ENCODE measurements around the gene CDAN1.
A peak's percentile ranks its signal among the peaks of the same experiment; 100 is the strongest.

The CDAN1 gene

DNA sequence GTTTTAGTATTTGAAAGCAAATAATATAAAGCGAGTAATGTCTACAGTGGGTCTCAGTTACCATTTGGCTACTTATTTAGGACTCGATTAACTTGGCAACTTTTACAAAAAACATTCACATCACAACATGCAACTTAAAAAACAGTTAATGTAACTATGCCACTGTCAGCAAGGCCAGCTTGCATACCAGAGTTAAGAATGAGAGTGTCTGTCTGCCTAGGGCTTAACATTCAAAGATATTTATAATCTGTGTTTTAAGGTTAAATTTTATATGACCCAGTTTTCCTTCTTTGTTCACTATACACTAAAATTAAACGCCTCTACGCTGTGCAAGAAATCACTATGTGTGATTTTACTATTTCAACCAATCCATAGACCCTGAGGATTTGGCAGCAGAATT lies 5.2 kb upstream of the CDAN1 start:
- H3K27ac Mint-ChIP-seq, result no peak overlapping the region
- H3K4me3 Mint-ChIP-seq, result no peak overlapping the region
- DNase-seq (no peak), ATAC-seq (no peak)
- H3K36me3 Mint-ChIP-seq (ENCODE audit: low read depth), result peaks cover 4% of the 10 kb centered on the region
- no peaks in the 10 kb centered on the region for H3K9me3 Mint-ChIP-seq
- no peaks in the 10 kb centered on the region for H3K27me3 Mint-ChIP-seq
- peaks cover 7% of the 10 kb centered on the region for H3K4me1 Mint-ChIP-seq

DNA sequence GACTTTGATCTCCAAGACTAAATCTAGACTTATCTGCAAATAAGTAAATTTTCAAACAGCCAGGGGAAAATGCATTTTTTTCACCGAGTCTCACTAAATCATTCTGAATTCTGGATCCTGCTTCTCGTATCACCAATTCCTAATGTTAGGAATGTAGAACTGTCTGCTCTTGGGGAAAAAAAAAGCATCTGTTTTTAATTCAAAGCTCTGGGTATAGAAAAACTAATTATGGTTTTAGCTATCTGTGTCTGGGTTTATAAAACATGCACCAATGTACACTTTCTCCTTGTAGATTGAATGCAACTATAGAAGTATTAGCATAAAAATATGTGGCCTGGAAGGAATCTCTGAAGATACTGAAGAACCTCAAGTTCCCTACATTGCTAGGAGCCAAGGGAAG lies 4.8 kb upstream of the CDAN1 start:
- ATAC-seq (no peak), DNase-seq (no peak)
- no peak overlapping the region for H3K4me3 Mint-ChIP-seq
- H3K27me3 Mint-ChIP-seq, result no peaks in the 10 kb centered on the region
- no peak overlapping the region for H3K27ac Mint-ChIP-seq
- peaks cover 7% of the 10 kb centered on the region for H3K4me1 Mint-ChIP-seq
- H3K9me3 Mint-ChIP-seq, result no peaks in the 10 kb centered on the region
- peaks cover 4% of the 10 kb centered on the region for H3K36me3 Mint-ChIP-seq (ENCODE audit: low read depth)

DNA sequence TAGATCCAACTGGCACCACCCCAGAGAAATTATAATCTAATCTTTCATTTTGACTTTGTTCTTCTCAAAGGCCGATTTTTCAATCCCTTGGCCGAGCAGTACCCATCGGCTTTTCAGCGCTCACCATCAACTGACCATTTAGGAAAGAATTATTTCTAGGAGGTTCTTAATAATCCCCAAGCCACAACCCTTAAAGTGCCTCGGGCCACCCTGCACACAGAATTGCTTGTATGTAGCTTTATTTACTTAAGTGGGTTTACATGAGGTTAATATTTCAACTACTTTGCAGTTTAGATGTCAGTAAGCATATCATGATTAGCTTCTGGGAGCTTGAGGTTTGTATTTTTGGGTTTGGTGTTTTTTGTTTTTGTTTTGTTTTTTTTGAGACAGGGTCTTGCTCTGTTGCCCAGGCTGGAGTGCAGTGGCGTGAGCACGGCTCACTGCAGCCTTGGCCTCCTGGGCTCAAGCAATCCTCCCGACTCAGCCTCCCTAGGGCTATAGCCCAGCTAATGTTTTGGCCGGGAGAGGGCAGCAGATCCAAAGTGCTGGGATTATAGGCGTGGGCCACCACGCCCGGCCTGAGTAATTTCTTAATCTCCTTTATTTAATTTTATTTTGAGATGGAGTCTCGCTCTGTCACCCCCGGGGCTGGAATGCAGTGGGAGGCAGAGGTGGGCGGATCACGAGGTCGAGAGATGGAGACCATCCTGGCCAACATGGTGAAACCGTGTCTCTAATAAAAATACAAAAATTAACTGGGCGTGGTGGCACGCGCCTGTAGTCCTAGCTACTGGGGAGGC lies 801 bp upstream of the CDAN1 start:
- H3K4me1 Mint-ChIP-seq, result peaks cover 15% of the 10 kb centered on the region
- H3K27ac Mint-ChIP-seq, result peak overlapping the region; percentile 78
- H3K4me3 Mint-ChIP-seq, result peak overlapping the region; percentile 78
- DNase-seq (no peak), ATAC-seq (no peak)
- H3K36me3 Mint-ChIP-seq (ENCODE audit: low read depth), result peaks cover 14% of the 10 kb centered on the region
- H3K9me3 Mint-ChIP-seq, result no peaks in the 10 kb centered on the region
- no peaks in the 10 kb centered on the region for H3K27me3 Mint-ChIP-seq

DNA sequence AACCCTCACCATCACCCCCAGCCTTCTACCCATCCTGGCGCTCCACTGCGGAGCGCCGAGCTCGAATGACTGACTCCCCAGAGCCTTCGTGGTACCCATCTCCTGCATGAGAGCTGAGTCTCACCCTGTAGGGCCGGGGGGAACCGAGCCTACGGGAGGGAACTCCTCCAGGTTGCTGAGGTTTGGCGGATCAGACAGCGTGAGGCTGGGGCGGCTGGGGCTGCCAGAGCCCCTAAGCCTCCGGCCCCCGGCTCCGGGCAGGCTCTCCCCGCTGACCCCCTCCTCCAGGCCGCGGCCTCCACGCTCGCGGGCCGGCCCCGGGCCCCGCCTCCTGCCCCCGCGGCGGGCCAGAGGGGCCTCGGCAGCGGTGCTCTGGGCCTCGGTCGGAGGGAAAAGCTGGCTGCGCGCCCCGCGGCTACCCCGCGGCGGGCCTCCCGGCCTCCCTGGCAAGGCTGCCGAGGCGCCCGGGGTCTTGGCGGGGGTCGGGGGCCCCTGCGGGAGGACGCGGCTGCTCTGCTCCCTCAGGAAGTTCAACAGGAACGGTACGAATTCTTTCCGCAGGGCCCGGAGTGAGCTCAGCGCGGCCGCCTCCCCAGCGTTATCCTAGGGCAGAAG lies 643 bp downstream of the CDAN1 start:
- Mint-ChIP-seq H3K4me1 (peaks cover 15% of the 10 kb centered on the region), H3K27me3 (no peaks in the 10 kb centered on the region), H3K36me3 (ENCODE audit: low read depth) (peaks cover 17% of the 10 kb centered on the region), H3K9me3 (no peaks in the 10 kb centered on the region), H3K27ac (no peak overlapping the region), H3K4me3 (peak overlapping the region; percentile 78)
- DNase-seq, result peak; percentile 20
- ATAC-seq, result peak; percentile 18

DNA sequence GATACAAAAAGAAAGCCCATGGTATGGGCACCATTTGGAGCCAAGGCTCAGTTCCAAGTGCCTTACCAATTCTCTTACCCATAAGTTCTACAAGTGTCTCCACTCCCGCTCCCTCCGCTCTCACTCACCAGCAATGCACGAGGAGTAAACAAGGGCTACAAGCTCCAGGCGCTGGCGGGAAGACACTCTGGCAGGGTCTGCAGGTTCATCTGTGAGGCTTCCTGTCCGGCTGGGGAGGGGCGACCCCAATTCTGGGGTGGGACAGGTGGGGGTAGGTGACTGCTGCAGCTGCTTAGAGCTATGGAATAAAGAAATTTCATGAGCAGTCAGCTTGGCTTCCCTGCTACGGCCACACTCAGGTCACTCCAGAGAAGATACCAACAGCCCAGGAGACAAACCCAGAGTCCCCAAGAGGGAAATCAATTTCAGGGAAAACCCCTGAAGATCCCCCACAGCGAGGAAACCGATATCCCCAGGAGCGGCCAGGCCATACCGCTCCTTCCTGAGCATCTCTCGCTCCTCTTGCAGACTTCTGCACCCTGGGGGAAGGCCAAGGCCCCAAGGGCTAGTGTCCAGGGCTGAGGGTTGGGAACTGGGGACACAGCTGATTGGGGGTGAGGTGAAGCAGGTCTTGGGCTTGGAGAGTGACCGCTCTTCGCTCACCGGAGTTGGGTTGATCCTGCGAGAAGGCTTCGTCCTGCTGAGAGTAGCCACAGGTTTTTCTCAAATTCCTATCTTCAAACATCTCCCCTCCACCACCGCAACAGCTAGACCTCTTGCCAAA lies 1.4 kb downstream of the CDAN1 start:
- ATAC-seq (no peak), DNase-seq (no peak)
- Mint-ChIP-seq H3K36me3 (ENCODE audit: low read depth) (peaks cover 17% of the 10 kb centered on the region), H3K27me3 (no peaks in the 10 kb centered on the region), H3K4me1 (peaks cover 15% of the 10 kb centered on the region), H3K27ac (peak overlapping the region; percentile 34), H3K9me3 (no peaks in the 10 kb centered on the region), H3K4me3 (peak overlapping the region; percentile 78)

DNA sequence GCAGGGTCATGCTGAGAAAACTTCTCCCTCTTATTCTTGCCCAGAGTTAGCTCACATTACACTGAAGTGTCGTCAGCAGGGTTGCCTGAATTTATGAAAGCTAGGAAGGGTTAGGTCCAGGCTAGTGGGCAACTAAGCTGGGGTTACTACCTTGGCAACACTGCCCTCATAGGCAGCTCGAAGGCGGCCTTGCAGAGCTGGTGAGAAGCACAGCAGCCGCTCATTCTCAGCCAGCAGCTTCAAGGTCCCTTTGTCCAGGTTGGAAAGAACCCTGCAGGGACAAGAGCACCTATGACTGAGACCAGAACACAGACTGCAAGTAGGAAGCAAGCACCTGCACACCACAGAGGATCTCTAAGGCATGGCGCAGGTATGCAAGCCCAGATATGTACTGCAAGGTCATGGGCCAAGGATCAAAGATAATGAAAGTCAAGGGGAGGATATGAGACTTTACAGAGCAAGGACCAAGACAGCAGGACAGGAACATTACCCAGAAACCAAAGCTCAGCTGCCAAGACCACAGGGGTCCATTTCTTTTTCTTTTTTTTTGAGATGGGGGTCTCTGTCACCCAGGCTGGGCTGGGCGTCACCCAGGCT lies 2.8 kb downstream of the CDAN1 start:
- Mint-ChIP-seq H3K27ac (no peak overlapping the region), H3K9me3 (no peaks in the 10 kb centered on the region), H3K27me3 (no peaks in the 10 kb centered on the region), H3K4me1 (peaks cover 15% of the 10 kb centered on the region), H3K36me3 (ENCODE audit: low read depth) (peaks cover 21% of the 10 kb centered on the region), H3K4me3 (peak overlapping the region; percentile 55)
- no peak for DNase-seq
- ATAC-seq, result no peak

DNA sequence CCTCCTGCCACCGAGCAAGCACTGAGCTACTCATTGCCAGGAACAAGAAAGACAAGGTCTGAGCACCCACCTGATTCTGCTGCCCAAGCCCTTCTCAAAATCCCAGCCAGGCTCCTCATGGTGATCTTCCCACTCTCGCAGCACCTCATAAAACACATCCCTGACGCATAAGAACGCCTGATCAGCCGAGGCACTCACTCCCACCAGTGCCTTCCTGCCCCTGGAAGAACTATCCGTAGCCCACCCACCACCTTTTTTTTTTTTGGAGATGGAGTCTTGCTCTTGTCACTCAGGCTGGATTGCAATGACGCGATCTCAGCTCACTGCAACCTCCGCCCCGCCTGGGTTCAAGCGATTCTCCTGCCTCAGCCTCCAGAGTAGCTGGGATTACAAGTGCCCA lies 3.9 kb downstream of the CDAN1 start:
- no peak overlapping the region for H3K27ac Mint-ChIP-seq
- no peaks in the 10 kb centered on the region for H3K9me3 Mint-ChIP-seq
- H3K36me3 Mint-ChIP-seq (ENCODE audit: low read depth), result peaks cover 24% of the 10 kb centered on the region
- peaks cover 15% of the 10 kb centered on the region for H3K4me1 Mint-ChIP-seq
- DNase-seq (no peak), ATAC-seq (no peak)
- H3K4me3 Mint-ChIP-seq, result no peak overlapping the region
- H3K27me3 Mint-ChIP-seq, result no peaks in the 10 kb centered on the region

DNA sequence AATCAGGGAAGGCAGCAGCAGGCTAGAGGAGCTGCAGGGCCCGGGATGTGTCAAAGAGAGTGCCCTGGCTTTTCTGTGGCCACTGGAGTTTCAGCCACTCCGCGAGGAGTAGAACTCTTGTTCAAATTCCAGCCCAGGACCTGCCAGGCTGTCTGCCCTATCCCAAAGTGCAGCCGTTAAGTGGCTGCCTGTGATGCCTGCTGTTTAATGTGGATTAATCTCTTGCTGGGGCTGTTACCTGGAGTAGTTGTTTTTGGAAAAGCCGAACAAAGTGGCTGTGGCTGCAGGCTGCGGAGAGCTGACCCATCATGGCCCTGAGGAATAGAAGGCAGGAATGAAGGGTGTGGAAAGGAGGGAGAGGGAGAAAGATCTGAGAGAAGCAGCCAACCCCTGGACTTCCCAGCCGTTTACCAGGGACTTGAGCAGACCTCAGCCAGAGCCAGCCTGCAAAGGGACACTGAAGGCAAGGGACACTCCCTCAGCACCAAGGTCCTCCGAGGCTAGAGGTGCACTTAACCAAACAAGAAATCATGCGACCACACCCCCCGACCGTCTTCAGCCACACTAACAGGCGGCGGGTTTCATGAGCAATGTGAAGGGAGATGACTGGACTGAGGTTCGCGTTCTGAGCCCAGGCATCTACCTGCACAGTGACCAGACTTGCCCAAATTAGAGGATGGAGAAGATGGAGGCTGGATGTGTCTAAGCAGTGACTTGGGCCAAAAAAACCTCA lies 4.7 kb downstream of the CDAN1 start:
- H3K9me3 Mint-ChIP-seq, result no peaks in the 10 kb centered on the region
- H3K4me1 Mint-ChIP-seq, result peaks cover 9% of the 10 kb centered on the region
- no peaks in the 10 kb centered on the region for H3K27me3 Mint-ChIP-seq
- no peak for ATAC-seq
- no peak for DNase-seq
- H3K27ac Mint-ChIP-seq, result no peak overlapping the region
- no peak overlapping the region for H3K4me3 Mint-ChIP-seq
- peaks cover 25% of the 10 kb centered on the region for H3K36me3 Mint-ChIP-seq (ENCODE audit: low read depth)

DNA sequence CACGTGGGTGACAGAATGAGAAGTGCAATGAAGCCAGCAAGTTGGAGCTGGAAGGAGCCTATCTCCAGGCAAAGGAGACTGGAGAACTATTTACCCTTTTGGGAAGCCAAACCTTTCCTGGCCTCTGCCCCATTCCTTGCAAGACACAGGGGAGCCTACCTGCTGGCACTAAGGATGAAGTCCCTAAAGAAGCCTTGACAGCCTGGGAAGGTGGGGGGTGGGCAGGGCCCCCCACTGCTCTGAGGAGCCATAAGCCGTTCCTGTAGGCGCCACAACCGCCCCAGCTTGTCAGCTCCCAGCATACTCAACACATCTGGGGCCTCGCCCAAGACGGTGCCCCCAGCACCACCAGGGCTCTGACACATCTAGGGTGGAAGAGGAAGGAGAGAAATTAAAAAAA lies 5.5 kb downstream of the CDAN1 start:
- H3K9me3 Mint-ChIP-seq, result no peaks in the 10 kb centered on the region
- no peaks in the 10 kb centered on the region for H3K27me3 Mint-ChIP-seq
- peaks cover 30% of the 10 kb centered on the region for H3K36me3 Mint-ChIP-seq (ENCODE audit: low read depth)
- peaks cover 8% of the 10 kb centered on the region for H3K4me1 Mint-ChIP-seq
- DNase-seq (no peak), ATAC-seq (no peak)
- H3K27ac Mint-ChIP-seq, result no peak overlapping the region
- H3K4me3 Mint-ChIP-seq, result no peak overlapping the region

DNA sequence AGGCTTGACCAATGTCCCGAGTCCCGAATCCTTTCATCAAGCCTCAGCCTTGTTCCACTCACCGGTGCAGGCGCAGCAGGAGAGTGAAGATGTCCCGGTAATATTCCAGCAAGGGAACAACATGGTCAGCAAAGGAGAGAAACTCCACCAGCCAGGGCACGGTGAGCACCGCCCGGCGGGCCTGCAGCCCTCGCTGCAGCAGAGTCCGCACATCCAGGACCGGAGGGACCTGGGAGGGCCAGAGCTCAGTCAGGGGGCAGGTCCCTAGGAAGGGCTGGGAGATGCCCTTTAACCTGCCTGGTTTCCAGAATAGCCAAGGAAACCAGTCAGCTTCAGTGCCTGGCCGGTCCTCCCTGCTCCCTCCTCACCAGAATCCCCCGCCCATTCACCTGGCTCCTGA lies 6.4 kb downstream of the CDAN1 start:
- Mint-ChIP-seq H3K27me3 (no peaks in the 10 kb centered on the region), H3K9me3 (no peaks in the 10 kb centered on the region), H3K4me3 (no peak overlapping the region), H3K36me3 (ENCODE audit: low read depth) (peaks cover 31% of the 10 kb centered on the region), H3K4me1 (peaks cover 5% of the 10 kb centered on the region), H3K27ac (no peak overlapping the region)
- ATAC-seq, result no peak
- DNase-seq, result no peak

DNA sequence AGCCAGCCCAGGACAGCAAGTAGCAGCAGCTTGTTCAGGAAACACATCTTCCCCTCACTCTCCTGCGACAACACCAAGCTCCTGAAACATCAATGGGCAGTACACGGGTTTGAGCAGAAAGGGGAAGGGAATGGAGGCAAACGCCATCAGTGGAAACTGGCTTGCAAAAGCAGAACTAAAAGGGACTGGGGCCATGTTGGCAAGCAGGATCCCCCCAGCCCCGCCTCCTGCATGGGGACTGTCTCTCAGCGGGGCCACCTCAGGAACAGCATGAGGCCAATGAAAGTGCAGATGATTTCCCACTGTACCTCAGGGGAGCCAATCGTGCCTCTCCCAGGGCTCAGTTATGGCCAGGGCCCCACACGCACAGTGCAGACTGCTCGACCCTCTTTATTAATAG lies 6.8 kb downstream of the CDAN1 start:
- no peak for ATAC-seq
- Mint-ChIP-seq H3K27me3 (no peaks in the 10 kb centered on the region), H3K4me1 (peaks cover 2% of the 10 kb centered on the region), H3K27ac (no peak overlapping the region), H3K4me3 (no peak overlapping the region), H3K9me3 (no peaks in the 10 kb centered on the region), H3K36me3 (ENCODE audit: low read depth) (peaks cover 35% of the 10 kb centered on the region)
- no peak for DNase-seq

DNA sequence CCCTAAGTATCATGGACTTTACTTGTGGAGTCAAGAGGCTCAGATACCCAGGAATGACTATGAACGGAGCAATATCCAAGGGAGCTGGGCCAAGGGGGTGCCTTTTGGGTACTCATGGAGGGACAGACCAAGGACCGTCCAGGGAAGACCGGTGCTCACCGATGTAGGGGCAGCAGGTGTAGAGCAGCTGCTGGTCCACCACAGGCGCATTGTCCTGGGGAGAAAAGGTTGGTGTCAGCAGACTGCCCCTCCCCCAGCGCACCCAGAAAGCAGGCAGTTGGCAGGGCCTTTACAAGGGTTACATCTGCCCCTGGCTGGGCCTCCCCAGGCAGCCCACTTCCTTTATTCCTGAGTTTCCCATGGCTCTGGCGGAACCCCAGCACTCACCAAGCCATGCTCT lies 7.5 kb downstream of the CDAN1 start:
- no peaks in the 10 kb centered on the region for H3K27me3 Mint-ChIP-seq
- no peaks in the 10 kb centered on the region for H3K9me3 Mint-ChIP-seq
- peaks cover 2% of the 10 kb centered on the region for H3K4me1 Mint-ChIP-seq
- H3K27ac Mint-ChIP-seq, result no peak overlapping the region
- ATAC-seq, result no peak
- no peak overlapping the region for H3K4me3 Mint-ChIP-seq
- DNase-seq, result no peak
- H3K36me3 Mint-ChIP-seq (ENCODE audit: low read depth), result peaks cover 39% of the 10 kb centered on the region

DNA sequence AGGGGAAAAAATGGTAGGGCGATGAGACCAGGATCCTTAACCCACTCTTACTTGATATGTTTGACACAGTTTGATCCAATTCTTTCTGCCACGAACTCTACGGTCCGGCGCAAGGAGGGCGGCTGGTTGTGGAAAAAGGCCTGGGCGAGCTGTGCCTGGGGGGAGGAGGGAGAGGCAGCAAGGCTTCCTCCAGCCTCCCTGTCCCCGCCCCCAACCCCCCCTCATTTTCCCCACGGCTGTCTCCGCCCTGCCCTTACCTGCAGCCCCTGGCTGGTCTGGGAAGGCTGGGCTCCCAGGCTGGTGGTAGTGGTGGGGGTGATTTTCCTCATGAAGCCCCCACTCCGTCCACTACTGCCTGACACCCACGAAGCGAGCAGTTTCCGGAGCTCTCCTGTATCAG lies 8.0 kb downstream of the CDAN1 start:
- H3K4me3 Mint-ChIP-seq, result no peak overlapping the region
- no peaks in the 10 kb centered on the region for H3K27me3 Mint-ChIP-seq
- H3K4me1 Mint-ChIP-seq, result no peaks in the 10 kb centered on the region
- DNase-seq, result no peak
- peaks cover 35% of the 10 kb centered on the region for H3K36me3 Mint-ChIP-seq (ENCODE audit: low read depth)
- ATAC-seq, result no peak
- no peak overlapping the region for H3K27ac Mint-ChIP-seq
- H3K9me3 Mint-ChIP-seq, result no peaks in the 10 kb centered on the region

DNA sequence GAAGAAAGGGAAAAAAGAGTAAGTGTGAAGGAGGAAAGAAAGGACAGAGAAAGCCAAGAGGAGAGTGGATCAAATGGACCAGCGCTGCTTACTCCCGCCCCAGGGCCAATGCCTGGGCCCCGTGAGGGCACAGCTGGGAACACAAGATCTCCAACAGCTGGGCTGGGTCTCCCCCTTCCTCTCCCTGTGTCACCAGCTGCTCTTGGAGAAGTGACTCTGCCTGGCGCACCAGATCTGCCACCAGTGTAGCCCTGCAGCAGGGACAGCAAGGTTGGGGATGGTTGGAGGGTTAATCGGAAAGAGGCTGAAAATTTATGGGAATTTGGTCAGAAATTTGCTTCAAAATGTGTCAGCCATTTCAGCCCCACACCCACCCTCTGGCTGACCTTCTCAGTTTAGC lies 8.4 kb downstream of the CDAN1 start:
- H3K27ac Mint-ChIP-seq, result no peak overlapping the region
- ATAC-seq (no peak), DNase-seq (no peak)
- H3K4me1 Mint-ChIP-seq, result no peaks in the 10 kb centered on the region
- peaks cover 34% of the 10 kb centered on the region for H3K36me3 Mint-ChIP-seq (ENCODE audit: low read depth)
- H3K4me3 Mint-ChIP-seq, result no peak overlapping the region
- no peaks in the 10 kb centered on the region for H3K27me3 Mint-ChIP-seq
- H3K9me3 Mint-ChIP-seq, result no peaks in the 10 kb centered on the region

All from activated naive CD8-positive, alpha-beta T cell treated with anti-CD3 and anti-CD28 coated beads, Interleukin-2, amount 50 U/mL, for 24 hours (primary cell).